DND-41 (cell line): ENCODE measurements around the gene SMIM36.

Experiments
- ATAC-seq: fragments of 200-7000 bp; cut with Tn5 transposase; 3 replicates; pipeline ENCODE4 v1.9.1; 2021; ENCODE audit warnings: low read depth; ENCODE audit not compliant: insufficient read depth
- DNase-seq: peaks from one replicate; pipeline ENCODE4 v3.0.0-alpha.2; 2020
- H2AFZ ChIP-seq: 2 replicates; pipeline ENCODE4 v1.6.0; 2012; ENCODE audit warnings: low read depth, low read length
- H3K27ac ChIP-seq: 2 replicates; pipeline ENCODE4 v1.5.1; 2012; ENCODE audit warnings: low read length, inconsistent platforms
- H3K27me3 ChIP-seq: fragments of 200-600 bp; sonication (generic); 2 replicates; pipeline ENCODE4 v1.6.0; 2012; ENCODE audit warnings: low read length, mild to moderate bottlenecking, inconsistent platforms; ENCODE audit not compliant: insufficient read depth, poor library complexity
- H3K36me3 ChIP-seq: 2 replicates; pipeline ENCODE4 v1.5.1; 2012; ENCODE audit warnings: low read length, inconsistent platforms; ENCODE audit not compliant: insufficient read depth
- H3K4me1 ChIP-seq: 2 replicates; pipeline ENCODE4 v1.5.1; 2012; ENCODE audit warnings: mild to moderate bottlenecking, low read length; ENCODE audit not compliant: insufficient read depth
- H3K4me2 ChIP-seq: 2 replicates; pipeline ENCODE4 v1.6.0; 2012; ENCODE audit warnings: mild to moderate bottlenecking, moderate library complexity, low read length, inconsistent platforms; ENCODE audit not compliant: insufficient read depth
- H3K4me3 ChIP-seq, 2 experiments: fragments of 200-600 bp in 1 of 2; shearing (Covaris generic) in 1 of 2; 2 replicates each; pipeline ENCODE4 v1.5.1; 2012 to 2016; ENCODE audit warnings: inconsistent platforms in 2 of 2, low read length in 2 of 2, mild to moderate bottlenecking in 2 of 2, low read depth in 1 of 2, moderate library complexity in 1 of 2
- H3K79me2 ChIP-seq: 2 replicates; pipeline ENCODE4 v1.6.0; 2012; ENCODE audit warnings: low read length, inconsistent platforms; ENCODE audit not compliant: insufficient read depth
- H3K9ac ChIP-seq: 2 replicates; pipeline ENCODE4 v1.6.0; 2012; ENCODE audit warnings: low read depth, mild to moderate bottlenecking, inconsistent platforms, low read length, moderate library complexity
- H3K9me3 ChIP-seq: 2 replicates; pipeline ENCODE4 v1.5.1; 2012; ENCODE audit warnings: low read length, moderate library complexity, mild to moderate bottlenecking, inconsistent platforms; ENCODE audit not compliant: insufficient read depth, severe bottlenecking
- H4K20me1 ChIP-seq: 2 replicates; pipeline ENCODE4 v1.6.0; 2012; ENCODE audit warnings: low read length; ENCODE audit not compliant: insufficient read depth
- EZH2 ChIP-seq: IDR thresholded peaks from 3 replicates; pipeline ENCODE4 v1.6.1; 2012; ENCODE audit warnings: borderline replicate concordance, low read depth, mild to moderate bottlenecking, moderate library complexity, low read length, inconsistent platforms; ENCODE audit not compliant: severe bottlenecking
- TF ChIP-seq, protein P1 (sequence below): IDR thresholded peaks from 2 replicates; pipeline ENCODE4 v1.5.1; 2012; ENCODE audit warnings: borderline replicate concordance, low read length, moderate library complexity, mild to moderate bottlenecking; ENCODE audit not compliant: poor library complexity, severe bottlenecking; ENCODE audit errors: extremely low read depth

SMIM36 gene

DNA sequence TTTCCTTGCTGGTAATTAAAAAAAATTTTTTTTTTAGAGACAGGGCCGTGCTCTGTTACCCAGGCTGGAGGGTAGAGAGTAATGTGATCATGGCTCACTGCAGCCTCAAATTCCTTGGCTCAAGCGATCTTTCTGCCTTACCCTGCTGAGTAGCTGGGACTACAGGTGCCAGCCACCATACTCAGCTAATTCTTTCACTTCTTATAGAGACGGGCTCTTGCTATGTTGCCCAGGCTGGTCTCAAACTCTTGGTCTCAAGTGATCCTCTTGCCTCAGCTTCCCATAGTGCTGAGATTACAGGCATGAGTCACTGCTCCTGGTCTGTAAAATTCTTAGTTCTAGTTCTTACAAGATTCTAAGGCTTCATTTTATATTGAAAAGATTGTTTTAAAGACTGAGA is 11.1 kb downstream of the SMIM36 start:
- H2AFZ ChIP-seq, result no peak overlapping the region
- no peak overlapping the region for H3K4me3 ChIP-seq
- no peaks in the 10 kb centered on the region for H3K36me3 ChIP-seq
- H3K27me3 ChIP-seq, result no peaks in the 10 kb centered on the region
- no peak for TF ChIP-seq EZH2
- TF ChIP-seq, protein P1, sequence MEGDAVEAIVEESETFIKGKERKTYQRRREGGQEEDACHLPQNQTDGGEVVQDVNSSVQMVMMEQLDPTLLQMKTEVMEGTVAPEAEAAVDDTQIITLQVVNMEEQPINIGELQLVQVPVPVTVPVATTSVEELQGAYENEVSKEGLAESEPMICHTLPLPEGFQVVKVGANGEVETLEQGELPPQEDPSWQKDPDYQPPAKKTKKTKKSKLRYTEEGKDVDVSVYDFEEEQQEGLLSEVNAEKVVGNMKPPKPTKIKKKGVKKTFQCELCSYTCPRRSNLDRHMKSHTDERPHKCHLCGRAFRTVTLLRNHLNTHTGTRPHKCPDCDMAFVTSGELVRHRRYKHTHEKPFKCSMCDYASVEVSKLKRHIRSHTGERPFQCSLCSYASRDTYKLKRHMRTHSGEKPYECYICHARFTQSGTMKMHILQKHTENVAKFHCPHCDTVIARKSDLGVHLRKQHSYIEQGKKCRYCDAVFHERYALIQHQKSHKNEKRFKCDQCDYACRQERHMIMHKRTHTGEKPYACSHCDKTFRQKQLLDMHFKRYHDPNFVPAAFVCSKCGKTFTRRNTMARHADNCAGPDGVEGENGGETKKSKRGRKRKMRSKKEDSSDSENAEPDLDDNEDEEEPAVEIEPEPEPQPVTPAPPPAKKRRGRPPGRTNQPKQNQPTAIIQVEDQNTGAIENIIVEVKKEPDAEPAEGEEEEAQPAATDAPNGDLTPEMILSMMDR, result no peak
- H3K4me2 ChIP-seq, result no peak overlapping the region
- no peaks in the 10 kb centered on the region for H3K9me3 ChIP-seq
- no peaks in the 10 kb centered on the region for H3K79me2 ChIP-seq
- no peaks in the 10 kb centered on the region for H3K4me1 ChIP-seq
- H4K20me1 ChIP-seq, result no peaks in the 10 kb centered on the region
- ATAC-seq, result no peak
- no peak for DNase-seq
- H3K9ac ChIP-seq, result no peak overlapping the region
- no peak overlapping the region for H3K27ac ChIP-seq

DNA sequence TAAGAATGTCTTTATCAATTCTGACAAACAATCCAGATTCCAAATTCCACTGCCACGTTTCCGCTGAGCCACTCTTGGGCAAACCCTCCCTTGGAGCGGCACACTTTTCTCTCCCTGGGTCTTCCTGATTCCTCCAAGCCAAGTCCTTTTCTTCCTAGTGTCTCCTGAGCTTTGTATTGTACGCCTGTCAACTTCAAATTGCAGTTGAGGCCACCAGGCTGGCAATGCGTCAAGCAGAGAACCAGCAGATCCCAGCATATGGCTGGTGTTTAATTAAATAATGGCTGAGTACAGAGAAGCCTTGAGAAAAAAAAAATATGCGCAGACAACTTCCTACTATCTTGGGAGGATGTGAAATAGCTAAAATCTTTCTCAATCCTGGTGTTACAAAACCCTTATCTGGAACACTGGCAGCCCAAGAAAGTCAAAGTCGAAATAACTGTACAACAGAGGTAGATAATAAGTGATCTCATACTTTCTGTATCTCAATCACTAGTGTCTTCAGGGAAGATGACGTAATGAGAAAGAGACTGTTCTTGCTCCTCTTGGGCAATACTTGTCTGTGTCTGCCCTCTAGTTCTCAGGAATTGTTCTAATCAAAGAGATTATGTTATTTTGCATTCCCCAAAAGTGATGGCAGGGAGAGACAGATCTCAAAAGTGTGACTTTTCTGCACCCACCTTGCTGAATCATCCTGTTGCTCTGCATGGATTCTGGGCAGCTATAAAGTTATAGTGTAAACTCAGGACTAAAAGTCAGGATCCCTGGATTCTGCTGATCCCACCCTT is 15.0 kb downstream of the SMIM36 start:
- ATAC-seq (no peak), DNase-seq (no peak)
- no peak overlapping the region for H3K27ac ChIP-seq
- no peaks in the 10 kb centered on the region for H4K20me1 ChIP-seq
- no peaks in the 10 kb centered on the region for H3K27me3 ChIP-seq
- no peaks in the 10 kb centered on the region for H3K4me1 ChIP-seq
- no peak overlapping the region for H3K9ac ChIP-seq
- no peaks in the 10 kb centered on the region for H3K79me2 ChIP-seq
- H2AFZ ChIP-seq, result no peak overlapping the region
- H3K9me3 ChIP-seq, result no peaks in the 10 kb centered on the region
- no peak overlapping the region for H3K4me3 ChIP-seq
- TF ChIP-seq, protein P1, result no peak
- no peak for TF ChIP-seq EZH2
- H3K4me2 ChIP-seq, result no peak overlapping the region
- H3K36me3 ChIP-seq, result no peaks in the 10 kb centered on the region

DNA sequence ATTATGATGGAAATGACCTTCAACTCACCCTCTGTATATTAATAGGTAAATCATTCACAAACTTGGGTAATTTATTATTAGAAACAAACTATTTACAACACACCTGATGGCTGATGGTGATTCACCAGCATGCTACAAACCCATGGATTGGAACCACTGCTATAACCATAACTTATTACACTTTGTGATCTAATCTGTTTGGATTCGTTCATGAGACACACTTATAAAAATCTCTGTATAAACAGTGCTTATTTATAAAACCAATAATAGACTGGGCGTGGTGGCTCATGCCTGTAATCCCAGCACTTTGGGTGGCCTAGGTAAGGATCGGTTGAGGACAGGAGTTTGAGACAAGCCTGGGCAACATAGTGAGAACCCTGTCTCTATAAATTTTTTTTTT is 16.0 kb downstream of the SMIM36 start:
- ATAC-seq (no peak), DNase-seq (no peak)
- no peak overlapping the region for H3K4me3 ChIP-seq
- H3K4me2 ChIP-seq, result no peak overlapping the region
- H3K4me1 ChIP-seq, result no peaks in the 10 kb centered on the region
- H3K79me2 ChIP-seq, result no peaks in the 10 kb centered on the region
- H4K20me1 ChIP-seq, result no peaks in the 10 kb centered on the region
- no peaks in the 10 kb centered on the region for H3K27me3 ChIP-seq
- no peaks in the 10 kb centered on the region for H3K9me3 ChIP-seq
- no peak overlapping the region for H2AFZ ChIP-seq
- H3K27ac ChIP-seq, result no peak overlapping the region
- H3K9ac ChIP-seq, result no peak overlapping the region
- no peaks in the 10 kb centered on the region for H3K36me3 ChIP-seq
- TF ChIP-seq, protein P1, result no peak
- no peak for TF ChIP-seq EZH2

DNA sequence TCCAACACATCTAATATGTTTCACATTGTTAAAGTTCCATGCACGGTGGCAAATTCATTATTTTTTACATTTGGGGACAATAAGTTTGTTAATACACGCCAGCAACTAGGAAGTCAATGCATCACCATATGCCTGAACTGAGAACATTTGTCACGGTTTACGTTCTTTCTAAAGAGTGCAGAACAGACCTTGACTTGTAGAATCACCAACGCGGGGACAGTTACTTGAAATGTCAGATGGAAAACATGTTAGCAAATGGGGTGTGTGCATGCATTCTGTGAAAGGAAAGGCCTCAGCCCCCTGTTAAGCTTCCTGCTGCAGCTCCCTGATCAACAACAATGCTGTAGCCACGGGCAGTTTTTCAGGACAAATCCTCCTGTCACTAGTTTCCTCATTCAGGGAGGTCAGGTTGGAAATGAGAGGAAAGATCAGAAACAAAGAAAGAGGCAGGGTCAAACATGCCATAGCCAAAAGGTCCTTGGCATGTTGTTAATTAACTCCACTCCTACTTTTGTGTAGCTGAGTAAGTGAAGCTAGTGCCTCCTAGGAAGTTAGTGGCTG is 18.4 kb downstream of the SMIM36 start:
- no peaks in the 10 kb centered on the region for H3K4me1 ChIP-seq
- no peaks in the 10 kb centered on the region for H3K9me3 ChIP-seq
- no peaks in the 10 kb centered on the region for H3K79me2 ChIP-seq
- no peak overlapping the region for H2AFZ ChIP-seq
- H3K4me3 ChIP-seq, result no peak overlapping the region
- no peak overlapping the region for H3K27ac ChIP-seq
- no peak overlapping the region for H3K4me2 ChIP-seq
- no peaks in the 10 kb centered on the region for H4K20me1 ChIP-seq
- ATAC-seq, result no peak
- TF ChIP-seq, protein P1, result no peak
- TF ChIP-seq EZH2, result no peak
- H3K27me3 ChIP-seq, result no peaks in the 10 kb centered on the region
- no peak for DNase-seq
- H3K36me3 ChIP-seq, result no peaks in the 10 kb centered on the region
- no peak overlapping the region for H3K9ac ChIP-seq
